HG03159 (cell line): Measurements from ENCODE around the gene BICD2.

Experiments used
- ATAC-seq: cut with Tn5 transposase; IDR thresholded peaks from one replicate; pipeline ENCODE4 v1.9.1; 2021; ENCODE audit warnings: mild to moderate bottlenecking, moderate library complexity; ENCODE audit not compliant: unreplicated experiment

Gene BICD2

GRCh38 chr9:92749071-92749933 lies 15.3 kb downstream of the BICD2 start:
- ATAC-seq = no peak

GRCh38 chr9:92748233-92748497 lies 16.5 kb downstream of the BICD2 start:
- ATAC-seq = no peak

- ATAC-seq = no peak
These were observed 17.0 kb downstream of the BICD2 start for GRCh38 chr9:92747459-92748232.

GRCh38 chr9:92746567-92747458 lies 17.8 kb downstream of the BICD2 start:
- no peak for ATAC-seq

- no peak for ATAC-seq
These were observed 18.8 kb downstream of the BICD2 start for GRCh38 chr9:92745881-92746280.

- ATAC-seq = no peak
These were observed 19.3 kb downstream of the BICD2 start for GRCh38 chr9:92745331-92745730.

GRCh38 chr9:92740969-92741368 lies 23.7 kb downstream of the BICD2 start:
- no peak for ATAC-seq

GRCh38 chr9:92740446-92740961 lies 24.1 kb downstream of the BICD2 start:
- ATAC-seq = no peak

GRCh38 chr9:92740009-92740408 lies 24.6 kb downstream of the BICD2 start:
- no peak for ATAC-seq

- ATAC-seq = no peak
These were observed 25.2 kb downstream of the BICD2 start for GRCh38 chr9:92739346-92739970.

GRCh38 chr9:92738661-92739081 lies 26.0 kb downstream of the BICD2 start:
- ATAC-seq = no peak

GRCh38 chr9:92737611-92738299 lies 26.9 kb downstream of the BICD2 start:
- ATAC-seq = no peak

- ATAC-seq = no peak
These were observed 27.4 kb downstream of the BICD2 start for GRCh38 chr9:92737216-92737606.

GRCh38 chr9:92736563-92737215 lies 27.9 kb downstream of the BICD2 start:
- ATAC-seq = no peak

GRCh38 chr9:92735636-92736562 lies 28.7 kb downstream of the BICD2 start:
- no peak for ATAC-seq

- ATAC-seq = no peak
These were observed 29.6 kb downstream of the BICD2 start for GRCh38 chr9:92734931-92735635.

- ATAC-seq = no peak
These were observed 33.7 kb downstream of the BICD2 start for GRCh38 chr9:92730897-92731296.

- no peak for ATAC-seq
These were observed 34.9 kb downstream of the BICD2 start for GRCh38 chr9:92729735-92730155.
